ENCODE data around the gene RPL10. TPM values are rescaled to one million over a fixed set of nuclear protein-coding genes. Genes with fewer than 3 reads are reported as not detected.

Gene RPL10
- total and polyA plus RNA-seq, 2 donors (not counting 3 experiments of a cell fraction or from before 2014, with no cell fraction given), result 2,493 to 7,586 TPM

DNA sequence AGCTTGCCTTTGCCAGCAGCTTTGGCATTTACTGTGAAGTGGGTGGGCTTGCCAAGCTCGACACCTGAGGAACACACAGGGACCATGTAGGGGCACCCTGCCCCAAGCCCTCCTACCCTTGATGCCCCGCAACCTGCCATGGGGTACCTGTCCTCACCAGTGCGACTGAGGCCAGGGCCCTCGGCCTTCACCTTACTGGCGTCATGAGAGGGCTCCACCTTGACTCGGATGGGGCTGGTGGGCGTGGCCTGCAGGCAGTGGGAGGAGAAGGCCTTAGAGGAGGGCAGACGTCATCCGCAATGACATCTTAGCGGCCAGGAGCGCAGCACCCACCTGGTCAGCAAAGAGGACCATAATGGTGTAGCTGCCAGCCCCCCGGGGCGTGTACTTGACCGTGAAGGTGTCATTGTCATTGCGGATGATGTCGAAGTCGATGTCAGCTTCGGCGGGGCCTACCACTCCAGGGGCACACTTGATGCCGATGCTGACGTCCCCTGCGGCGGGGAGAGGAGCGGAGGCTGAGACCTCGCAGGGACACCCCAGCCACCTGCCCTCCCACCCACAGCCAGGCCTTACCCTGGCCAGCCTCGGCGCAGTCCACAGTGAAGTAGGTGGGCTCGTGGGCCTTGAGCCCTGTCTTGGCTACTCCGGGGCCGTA, 36.0 kb upstream of the RPL10 start:
- DNase-seq (ENCODE audit: low read depth, low spot score) (no peak), FAIRE-seq (no peak)
- Histone ChIP-seq H3K4me2 (ENCODE audit: insufficient read depth, low read length) (no peak overlapping the region), H3K79me2 (ENCODE audit: control insufficient read depth, insufficient read depth, low read length) (peaks cover 94% of the 10 kb centered on the region), H3K9me1 (replicated peaks; ENCODE audit: control insufficient read depth, extremely low read depth, insufficient read depth, low read length) (no peaks in the 10 kb centered on the region), H3K4me3 (replicated peaks in 1 of 3; ENCODE audit: insufficient read depth in 1 of 3, low read depth in 1 of 3, low read length in 3 of 3) (no peak overlapping the region), H3K27ac (ENCODE audit: insufficient read depth, low read depth, low read length) (no peak overlapping the region), H3K27me3 (ENCODE audit: control insufficient read depth in 2 of 2, insufficient read depth in 2 of 2, low read length in 2 of 2) (no peaks in the 10 kb centered on the region), H3K9ac (replicated peaks; ENCODE audit: extremely low read depth, insufficient read depth, low read length) (no peak overlapping the region), H3K4me1 (ENCODE audit: control insufficient read depth, extremely low read depth, insufficient read depth, low read length) (peaks cover 1% of the 10 kb centered on the region), H4K20me1 (replicated peaks; ENCODE audit: control insufficient read depth, extremely low read depth, insufficient read depth, low read length) (no peaks in the 10 kb centered on the region), H2AFZ (ENCODE audit: low read depth, low read length) (no peak overlapping the region), H3K9me3 (replicated peaks; ENCODE audit: control insufficient read depth, insufficient read depth, low read length) (no peaks in the 10 kb centered on the region), H3K36me3 (ENCODE audit: control insufficient read depth in 2 of 2, extremely low read depth in 1 of 2, insufficient read depth in 2 of 2, low read length in 2 of 2) (peaks cover 24 to 81% of the 10 kb centered on the region in 2 experiments)
- intact Hi-C loops (cut with micrococcal nuclease) (no loop called here), dilution Hi-C loops (cut with MboI; ENCODE audit: extremely low pct_ligation_motif_present, low sequenced_read_pairs) (no loop called here)
- no peak for TF ChIP-seq FOS (IDR thresholded peaks at IDR 0.05; ENCODE audit: borderline replicate concordance, insufficient read depth, low read length)
- TF ChIP-seq JUN (IDR thresholded peaks at IDR 0.05; ENCODE audit: borderline replicate concordance, insufficient read depth, insufficient read length, low read depth), result no peak
- TF ChIP-seq, protein P1, sequence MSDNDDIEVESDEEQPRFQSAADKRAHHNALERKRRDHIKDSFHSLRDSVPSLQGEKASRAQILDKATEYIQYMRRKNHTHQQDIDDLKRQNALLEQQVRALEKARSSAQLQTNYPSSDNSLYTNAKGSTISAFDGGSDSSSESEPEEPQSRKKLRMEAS (IDR thresholded peaks at IDR 0.05; ENCODE audit: insufficient read depth, insufficient read length), result no peak
- no peak for TF ChIP-seq GATA2 (IDR thresholded peaks at IDR 0.05; ENCODE audit: insufficient read depth, insufficient read length, low read depth, low read length)
- no peak for TF ChIP-seq EZH2 (IDR thresholded peaks at IDR 0.05; ENCODE audit: borderline replicate concordance, low read depth, low read length, severe bottlenecking)
- TF ChIP-seq, protein P2, sequence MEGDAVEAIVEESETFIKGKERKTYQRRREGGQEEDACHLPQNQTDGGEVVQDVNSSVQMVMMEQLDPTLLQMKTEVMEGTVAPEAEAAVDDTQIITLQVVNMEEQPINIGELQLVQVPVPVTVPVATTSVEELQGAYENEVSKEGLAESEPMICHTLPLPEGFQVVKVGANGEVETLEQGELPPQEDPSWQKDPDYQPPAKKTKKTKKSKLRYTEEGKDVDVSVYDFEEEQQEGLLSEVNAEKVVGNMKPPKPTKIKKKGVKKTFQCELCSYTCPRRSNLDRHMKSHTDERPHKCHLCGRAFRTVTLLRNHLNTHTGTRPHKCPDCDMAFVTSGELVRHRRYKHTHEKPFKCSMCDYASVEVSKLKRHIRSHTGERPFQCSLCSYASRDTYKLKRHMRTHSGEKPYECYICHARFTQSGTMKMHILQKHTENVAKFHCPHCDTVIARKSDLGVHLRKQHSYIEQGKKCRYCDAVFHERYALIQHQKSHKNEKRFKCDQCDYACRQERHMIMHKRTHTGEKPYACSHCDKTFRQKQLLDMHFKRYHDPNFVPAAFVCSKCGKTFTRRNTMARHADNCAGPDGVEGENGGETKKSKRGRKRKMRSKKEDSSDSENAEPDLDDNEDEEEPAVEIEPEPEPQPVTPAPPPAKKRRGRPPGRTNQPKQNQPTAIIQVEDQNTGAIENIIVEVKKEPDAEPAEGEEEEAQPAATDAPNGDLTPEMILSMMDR (IDR thresholded peaks at IDR 0.05; ENCODE audit: extremely low read depth in 1 of 2, insufficient read depth in 1 of 2, low read depth in 1 of 2, low read length in 2 of 2), result no peak
- no peak for TF ChIP-seq MYC (IDR thresholded peaks at IDR 0.05; ENCODE audit: low read depth, low read length)
- TF ChIP-seq POLR2AphosphoS5 (IDR thresholded peaks at IDR 0.05; ENCODE audit: insufficient read depth, low read depth, low read length), result no peak
- TF ChIP-seq POLR2A (IDR thresholded peaks at IDR 0.05; ENCODE audit: low read depth, low read length), result no peak
- CTCF ChIA-PET, result no interaction called here
- POLR2A ChIA-PET, result no interaction called here
- no TSS peak for BruUV-seq (replicated peaks)

Measured in endothelial cell of umbilical vein (primary cell).